Osteocyte (in vitro differentiated cells): ENCODE results near the gene ARG1. TPM values are rescaled to one million over a fixed set of nuclear protein-coding genes. Genes with fewer than 3 reads are reported as not detected.

Source experiments
- DNase-seq: peaks from one replicate; pipeline ENCODE4 v3.0.0; 2021; ENCODE audit warnings: mixed read lengths; ENCODE audit not compliant: unreplicated experiment; ENCODE audit errors: extremely low spot score
- H3K27ac Mint-ChIP-seq: one replicate; pipeline ENCODE4 v1.8.0; 2021; ENCODE audit warnings: mild to moderate bottlenecking, mixed read lengths; ENCODE audit not compliant: unreplicated experiment
- H3K27me3 Mint-ChIP-seq: one replicate; pipeline ENCODE4 v1.8.0; 2021; ENCODE audit warnings: mixed read lengths; ENCODE audit not compliant: unreplicated experiment
- H3K36me3 Mint-ChIP-seq: one replicate; pipeline ENCODE4 v1.8.0; 2021; ENCODE audit warnings: mixed read lengths; ENCODE audit not compliant: unreplicated experiment
- H3K4me1 Mint-ChIP-seq: one replicate; pipeline ENCODE4 v1.8.0; 2021; ENCODE audit warnings: mixed read lengths; ENCODE audit not compliant: unreplicated experiment
- H3K4me3 Mint-ChIP-seq: one replicate; pipeline ENCODE4 v1.8.0; 2021; ENCODE audit warnings: mild to moderate bottlenecking, moderate library complexity, mixed read lengths; ENCODE audit not compliant: unreplicated experiment
- H3K9me3 Mint-ChIP-seq: one replicate; pipeline ENCODE4 v1.8.0; 2021; ENCODE audit warnings: mixed read lengths; ENCODE audit not compliant: unreplicated experiment
- CTCF ChIP-seq: fragments of 200-600 bp; sonication (generic); IDR thresholded peaks from 2 replicates; pipeline ENCODE4 v1.5.0; 2021; ENCODE audit warnings: antibody characterized with exemption, mild to moderate bottlenecking, moderate library complexity
- total RNA-seq: library from RNA; stranded (reverse); gene quantifications from 2 replicates; pipeline ENCODE4 v1.2.1, GENCODE V29; 2021

The ARG1 gene
- total RNA-seq, 1 donor from 2014 or later = not detected

- TF ChIP-seq CTCF = peak; percentile 50
- H3K9me3 Mint-ChIP-seq = no peaks in the 10 kb centered on the region
Measured at GRCh38 chr6:131597446-131597845, 24.4 kb downstream of the ARG1 start.

GRCh38 chr6:131600716-131601115 is 27.7 kb downstream of the ARG1 start:
- H3K9me3 Mint-ChIP-seq = no peaks in the 10 kb centered on the region
- no peak for TF ChIP-seq CTCF
- H3K4me3 Mint-ChIP-seq = no peak overlapping the region
- H3K4me1 Mint-ChIP-seq = peaks cover 2% of the 10 kb centered on the region
- H3K27ac Mint-ChIP-seq = no peak overlapping the region
- DNase-seq = no peak
- H3K36me3 Mint-ChIP-seq = peaks cover 45% of the 10 kb centered on the region
- no peaks in the 10 kb centered on the region for H3K27me3 Mint-ChIP-seq

More at GRCh38 chr6:131597446-131597845, 24.4 kb downstream of the ARG1 start:
- Mint-ChIP-seq H3K27ac (no peak overlapping the region), H3K4me1 (no peaks in the 10 kb centered on the region), H3K36me3 (peaks cover 53% of the 10 kb centered on the region), H3K27me3 (no peaks in the 10 kb centered on the region), H3K4me3 (no peak overlapping the region)
- DNase-seq = no peak

GRCh38 chr6:131602781-131603312 is 29.8 kb downstream of the ARG1 start:
- Mint-ChIP-seq H3K27ac (no peak overlapping the region), H3K27me3 (no peaks in the 10 kb centered on the region), H3K9me3 (no peaks in the 10 kb centered on the region), H3K4me1 (peaks cover 2% of the 10 kb centered on the region), H3K4me3 (no peak overlapping the region), H3K36me3 (peaks cover 47% of the 10 kb centered on the region)
- DNase-seq = no peak
- TF ChIP-seq CTCF = no peak

GRCh38 chr6:131613296-131613925 is 40.4 kb downstream of the ARG1 start:
- Mint-ChIP-seq H3K27me3 (no peaks in the 10 kb centered on the region), H3K36me3 (peaks cover 50% of the 10 kb centered on the region), H3K4me1 (no peaks in the 10 kb centered on the region), H3K9me3 (no peaks in the 10 kb centered on the region), H3K27ac (no peak overlapping the region), H3K4me3 (no peak overlapping the region)
- no peak for TF ChIP-seq CTCF
- no peak for DNase-seq

- no peak for TF ChIP-seq CTCF
- peaks cover 47% of the 10 kb centered on the region for H3K36me3 Mint-ChIP-seq
- H3K4me3 Mint-ChIP-seq = no peak overlapping the region
- no peaks in the 10 kb centered on the region for H3K27me3 Mint-ChIP-seq
- no peak overlapping the region for H3K27ac Mint-ChIP-seq
- no peaks in the 10 kb centered on the region for H3K4me1 Mint-ChIP-seq
- H3K9me3 Mint-ChIP-seq = no peaks in the 10 kb centered on the region
- DNase-seq = no peak
Measured at GRCh38 chr6:131615275-131615674, 42.2 kb downstream of the ARG1 start.
